HG02943 (cell line): ENCODE results near the gene CHAT.

Source experiments
- ATAC-seq: cut with Tn5 transposase; IDR thresholded peaks from one replicate; pipeline ENCODE4 v1.9.1; 2021; ENCODE audit warnings: mild to moderate bottlenecking, low read depth, moderate library complexity; ENCODE audit not compliant: unreplicated experiment

The CHAT gene

GRCh38 chr10:49650724-49651034, 36.8 kb downstream of the CHAT start:
- no peak for ATAC-seq

GRCh38 chr10:49651039-49651835, 37.4 kb downstream of the CHAT start:
- no peak for ATAC-seq

- ATAC-seq = no peak
Measured at GRCh38 chr10:49651917-49652316, 38.1 kb downstream of the CHAT start.

- ATAC-seq = no peak
Measured at GRCh38 chr10:49652421-49653272, 38.8 kb downstream of the CHAT start.

GRCh38 chr10:49653273-49653929, 39.6 kb downstream of the CHAT start:
- no peak for ATAC-seq

GRCh38 chr10:49654036-49654693, 40.3 kb downstream of the CHAT start:
- no peak for ATAC-seq

GRCh38 chr10:49655099-49655498, 41.3 kb downstream of the CHAT start:
- no peak for ATAC-seq

- no peak for ATAC-seq
Measured at GRCh38 chr10:49656845-49657493, 43.1 kb downstream of the CHAT start.

GRCh38 chr10:49657606-49658005, 43.8 kb downstream of the CHAT start:
- ATAC-seq = no peak

- ATAC-seq = no peak
Measured at GRCh38 chr10:49661140-49661856, 47.5 kb downstream of the CHAT start.

GRCh38 chr10:49662169-49662830, 48.5 kb downstream of the CHAT start:
- ATAC-seq = no peak

- no peak for ATAC-seq
Measured at GRCh38 chr10:49663596-49663995, 49.8 kb downstream of the CHAT start.

GRCh38 chr10:49664006-49664841, 50.4 kb downstream of the CHAT start:
- no peak for ATAC-seq

GRCh38 chr10:49664842-49665355, 51.1 kb downstream of the CHAT start:
- ATAC-seq = no peak

GRCh38 chr10:49666054-49666615, 52.3 kb downstream of the CHAT start:
- no peak for ATAC-seq

- no peak for ATAC-seq
Measured at GRCh38 chr10:49666685-49667084, 52.8 kb downstream of the CHAT start.

- ATAC-seq = no peak
Measured at GRCh38 chr10:49667991-49668390, 54.2 kb downstream of the CHAT start.

- no peak for ATAC-seq
Measured at GRCh38 chr10:49668684-49669083, 54.8 kb downstream of the CHAT start.
